IMR-90 (cell line): ENCODE data around the gene PRDM12. TPM values are rescaled to one million over a fixed set of nuclear protein-coding genes. Genes with fewer than 3 reads are reported as not detected.

Experiments
- ATAC-seq: fragments of 200-7000 bp; cut with Tn5 transposase; 2 replicates; pipeline ENCODE4 v1.9.1; 2020; ENCODE audit warnings: low read depth, mild to moderate bottlenecking, moderate library complexity
- BruUV-seq: library from RNA; stranded (reverse); fragments of 400-500 nt; replicated peaks from 2 replicates; lab custom pipeline; 2021; lab: Mats Ljungman, UMichigan
- CTCF ChIA-PET: fragments of 300-600 bp; formaldehyde crosslinking; extraction: SDS; loops from one replicate; lab custom pipeline; 2021; ENCODE audit warnings: antibody characterized with exemption; lab: Yijun Ruan, JAX
- POLR2A ChIA-PET: fragments of 300-600 bp; sonication (Branson Sonifier 250); formaldehyde crosslinking; loops from one replicate; lab custom pipeline; 2022; ENCODE audit warnings: antibody characterized with exemption; ENCODE audit not compliant: unreplicated experiment; lab: Charles Lee
- DNase-seq: peaks from one replicate; pipeline ENCODE4 v3.0.0; 2013
- H2AFZ ChIP-seq: replicated peaks from 2 replicates; pipeline ENCODE3; 2013; ENCODE audit warnings: low read length, mild to moderate bottlenecking; ENCODE audit not compliant: poor library complexity
- H2AK5ac ChIP-seq: 2 replicates; pipeline ENCODE4 v1.6.1; 2013; ENCODE audit warnings: low read depth, low read length, inconsistent platforms
- H2AK9ac ChIP-seq: replicated peaks from 2 replicates; pipeline ENCODE3; 2013; ENCODE audit warnings: mild to moderate bottlenecking, low read depth, low read length, moderate library complexity; ENCODE audit not compliant: poor library complexity
- H2BK120ac ChIP-seq: 2 replicates; pipeline ENCODE4 v1.6.1; 2013; ENCODE audit warnings: low read depth, low read length, inconsistent platforms
- H2BK15ac ChIP-seq: 3 replicates; pipeline ENCODE4 v1.6.1; 2013; ENCODE audit warnings: low read depth, low read length, inconsistent platforms
- H2BK20ac ChIP-seq: 2 replicates; pipeline ENCODE4 v1.6.1; 2013; ENCODE audit warnings: low read depth, mild to moderate bottlenecking, inconsistent platforms, low read length, moderate library complexity
- H2BK5ac ChIP-seq: 2 replicates; pipeline ENCODE4 v1.6.1; 2013; ENCODE audit warnings: mild to moderate bottlenecking, low read depth, low read length, inconsistent platforms; ENCODE audit not compliant: poor library complexity, severe bottlenecking
- H3K14ac ChIP-seq: replicated peaks from 2 replicates; pipeline ENCODE4 v1.6.1; 2013; ENCODE audit warnings: low read depth, low read length, inconsistent platforms
- H3K18ac ChIP-seq: 2 replicates; pipeline ENCODE4 v1.6.1; 2013; ENCODE audit warnings: low read depth, low read length, control low read depth
- H3K23ac ChIP-seq: 2 replicates; pipeline ENCODE4 v1.6.1; 2013; ENCODE audit warnings: low read depth, low read length, inconsistent platforms
- H3K27ac ChIP-seq: 2 replicates; pipeline ENCODE4 v1.5.1; 2013; ENCODE audit warnings: mild to moderate bottlenecking, control low read depth, low read length; ENCODE audit not compliant: insufficient read depth
- H3K27me3 ChIP-seq: 2 replicates; pipeline ENCODE4 v1.6.1; 2013; ENCODE audit warnings: low read length; ENCODE audit not compliant: control insufficient read depth, insufficient read depth
- H3K36me3 ChIP-seq: 2 replicates; pipeline ENCODE4 v1.6.1; 2013; ENCODE audit warnings: low read length, mixed read lengths; ENCODE audit not compliant: control insufficient read depth, insufficient read depth
- H3K4ac ChIP-seq: 2 replicates; pipeline ENCODE4 v1.6.1; 2013; ENCODE audit warnings: low read depth, low read length, inconsistent platforms
- H3K4me1 ChIP-seq: 2 replicates; pipeline ENCODE4 v1.6.1; 2013; ENCODE audit warnings: low read length, mixed read lengths; ENCODE audit not compliant: control insufficient read depth, insufficient read depth
- H3K4me2 ChIP-seq: 2 replicates; pipeline ENCODE4 v1.6.1; 2013; ENCODE audit warnings: low read depth, mild to moderate bottlenecking, control low read depth, low read length, moderate library complexity
- H3K4me3 ChIP-seq: 2 replicates; pipeline ENCODE4 v1.5.1; 2013; ENCODE audit warnings: low read depth, mild to moderate bottlenecking, control low read depth, low read length, moderate library complexity; ENCODE audit not compliant: insufficient read depth
- H3K56ac ChIP-seq: 2 replicates; pipeline ENCODE4 v1.6.1; 2013; ENCODE audit warnings: low read length, inconsistent platforms; ENCODE audit not compliant: insufficient read depth; ENCODE audit errors: extremely low read depth
- H3K79me1 ChIP-seq, 2 experiments: 2 replicates each; pipeline ENCODE4 v1.6.1; 2013; ENCODE audit warnings: low read length in 2 of 2, inconsistent platforms in 1 of 2, low read depth in 1 of 2
- H3K9ac ChIP-seq: 2 replicates; pipeline ENCODE4 v1.6.1; 2013; ENCODE audit warnings: low read depth, low read length, control low read depth
- H3K9me1 ChIP-seq: 2 replicates; pipeline ENCODE4 v1.6.1; 2013; ENCODE audit warnings: low read length, inconsistent platforms; ENCODE audit not compliant: insufficient read depth
- H3K9me3 ChIP-seq: 2 replicates; pipeline ENCODE4 v1.6.1; 2013; ENCODE audit warnings: low read length; ENCODE audit not compliant: control insufficient read depth, insufficient read depth
- H4K20me1 ChIP-seq: 2 replicates; pipeline ENCODE4 v1.6.1; 2013; ENCODE audit warnings: low read length, inconsistent platforms; ENCODE audit not compliant: insufficient read depth
- H4K5ac ChIP-seq: 2 replicates; pipeline ENCODE4 v1.6.1; 2013; ENCODE audit warnings: mild to moderate bottlenecking, low read depth, low read length, control low read depth
- H4K8ac ChIP-seq, 2 experiments: 2 replicates each; pipeline ENCODE4 v1.6.1; 2013; ENCODE audit warnings: low read depth in 2 of 2, low read length in 2 of 2, control low read depth in 1 of 2, inconsistent platforms in 1 of 2
- H4K91ac ChIP-seq: 2 replicates; pipeline ENCODE4 v1.6.1; 2013; ENCODE audit warnings: low read depth, low read length, inconsistent platforms; ENCODE audit not compliant: insufficient read depth
- CEBPB ChIP-seq: IDR thresholded peaks from 2 replicates; pipeline ENCODE4 v1.6.1; 2012; ENCODE audit warnings: low read depth, low read length, improper control_type of control experiment
- MAFK ChIP-seq: IDR thresholded peaks from 2 replicates; pipeline ENCODE4 v1.6.1; 2012; ENCODE audit warnings: low read depth, low read length, improper control_type of control experiment
- NFE2L2 ChIP-seq: fragments of 150-350 bp; IDR thresholded peaks from 2 replicates; pipeline ENCODE4 v1.6.1; 2016; ENCODE audit warnings: low read depth, mild to moderate bottlenecking, low read length
- POLR2A ChIP-seq: IDR thresholded peaks from 2 replicates; pipeline ENCODE4 v1.6.1; 2012; ENCODE audit warnings: mild to moderate bottlenecking, low read depth, low read length
- RAD21 ChIP-seq: IDR thresholded peaks from 2 replicates; pipeline ENCODE4 v1.6.1; 2012; ENCODE audit warnings: low read length, improper control_type of control experiment
- WGBS, 2 experiments: methylation state at CpG; one replicate each; pipeline versions ENCODE4 v1.1.5 to v1.1.7; 2013; ENCODE audit warnings: missing lambda C conversion rate in 2 of 2; ENCODE audit not compliant: insufficient read length in 1 of 2; ENCODE audit errors: extremely low coverage in 2 of 2; 5-methylcytosine and 5-hydroxymethylcytosine counted together
- dilution Hi-C: fragments of 300-500 bp; cut with HindIII; formaldehyde crosslinking; loops from one replicate; pipeline ENCODE4 v1.14.3; 2018; ENCODE audit warnings: low sequenced_read_pairs; ENCODE audit not compliant: unreplicated experiment
- in situ Hi-C: fragments of 300-500 bp; cut with MboI; formaldehyde crosslinking; loops from 3 replicates; pipeline ENCODE4 v1.14.3; 2019; ENCODE audit warnings: low sequenced_read_pairs, inconsistent platforms, mixed read lengths
- intact Hi-C: fragments of 100-400 bp; cut with micrococcal nuclease; formaldehyde crosslinking; loops from 2 replicates; pipeline ENCODE4 v1.10.0; 2022
- polyA plus RNA-seq, 3 experiments: library from polyadenylated mRNA; depleted of rRNA; stranded (reverse); fragments of >200 nt; gene quantifications; 2 replicates each; pipeline ENCODE4 v1.2.3, GENCODE V29; 2012; ENCODE audit warnings: low replicate concordance in 1 of 3
- total RNA-seq: library from RNA; depleted of rRNA; stranded (reverse); fragments of >200 nt; gene quantifications from 2 replicates; pipeline ENCODE4 v1.2.3, GENCODE V29; 2012

The PRDM12 gene
- total and polyA plus RNA-seq, 2 of the 4 experiments (the other 2 are of a cell fraction): not detected

DNA sequence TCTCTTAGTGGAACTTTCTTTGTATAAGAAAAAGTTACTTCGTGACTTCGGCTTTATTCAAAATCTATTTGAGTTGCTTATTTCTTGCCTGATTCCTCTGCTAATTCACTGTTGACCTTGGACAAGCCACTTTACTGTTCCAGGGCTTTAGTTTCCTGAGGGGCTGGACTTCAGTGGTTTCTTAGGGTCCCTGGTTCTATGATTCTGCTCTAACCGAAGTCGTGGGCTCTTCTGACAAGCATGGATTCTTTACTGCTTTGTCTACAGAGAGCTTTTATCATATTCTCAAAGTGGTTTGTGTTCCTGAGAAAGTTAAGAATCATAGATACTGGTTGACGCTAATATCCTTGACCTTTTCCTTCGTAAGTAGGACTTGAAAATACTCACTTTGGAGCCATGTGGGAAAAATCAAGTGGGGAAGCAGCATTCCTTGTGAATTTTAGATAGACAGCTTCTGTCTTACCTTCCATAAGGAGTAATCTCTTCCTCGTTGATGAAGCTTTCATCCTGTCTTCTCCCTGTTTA, 50.3 kb downstream of the PRDM12 start (continued):
- TF ChIP-seq CEBPB: no peak

DNA sequence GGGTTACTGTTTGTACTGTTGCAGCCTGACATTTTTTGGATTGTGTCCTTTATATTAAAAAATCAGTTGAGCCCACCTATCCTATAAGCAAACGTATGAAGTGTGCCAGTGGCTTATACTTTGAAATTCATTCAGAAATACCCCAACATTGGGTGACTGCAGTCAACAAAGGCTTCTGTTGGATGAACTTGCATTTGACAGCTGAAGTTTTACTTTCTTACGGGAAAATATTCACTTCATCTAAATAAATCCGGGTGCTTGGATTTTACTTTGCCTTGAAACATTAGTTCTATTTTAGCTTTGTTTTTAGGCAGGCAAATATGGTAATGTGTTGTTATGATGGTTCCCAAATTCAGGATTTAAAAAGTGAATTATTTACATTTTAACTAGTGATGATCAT, 50.9 kb downstream of the PRDM12 start:
- Histone ChIP-seq H3K18ac (no peak overlapping the region), H2AK5ac (no peak overlapping the region), H3K9me3 (no peaks in the 10 kb centered on the region), H3K36me3 (no peaks in the 10 kb centered on the region), H4K91ac (no peak overlapping the region), H3K4ac (no peak overlapping the region), H4K8ac (no peak overlapping the region), H4K5ac (no peak overlapping the region), H3K27ac (no peak overlapping the region), H3K4me2 (peak overlapping the region; percentile 99), H2AK9ac (no peak overlapping the region), H3K27me3 (no peaks in the 10 kb centered on the region), H3K79me1 (peaks cover 4 to 68% of the 10 kb centered on the region in 2 experiments; a peak in 2 of 4 replicates), H2BK20ac (no peak overlapping the region), H2BK120ac (no peak overlapping the region), H2BK15ac (no peak overlapping the region), H2AFZ (no peak overlapping the region), H3K4me1 (peaks cover 2% of the 10 kb centered on the region; the same call in 1 of the 2 replicates), H3K4me3 (peak overlapping the region; percentile 60), H2BK5ac (peak overlapping the region; percentile 93), H3K56ac (0 out of 2 replicates have a peak overlapping the region, but pooled peaks have one; percentile 28), H3K9ac (peak overlapping the region; percentile 68; the same call in 1 of the 2 replicates), H3K14ac (no peak overlapping the region; the same call in 1 of the 2 replicates), H4K20me1 (peaks cover 40% of the 10 kb centered on the region), H3K23ac (peak overlapping the region; percentile 81; the same call in 1 of the 2 replicates), H3K9me1 (0 out of 2 replicates have a peak, but pooled peaks cover 3% of the 10 kb centered on the region)
- ATAC-seq: no peak
- CTCF ChIA-PET: interaction anchor here (0.9 to 1.6 kb wide), 4 partner anchors 16 to 331 kb away, joined by 3 to 9 read pairs (median 4); no protein-coding TSS in a partner anchor
- dilution Hi-C loops: no loop called here
- intact Hi-C loops: loop anchor here (2.0 kb wide), 2 partner anchors 122 to 146 kb away; no protein-coding TSS in a partner anchor
- POLR2A ChIA-PET: no interaction called here
- TF ChIP-seq CEBPB (no peak), NFE2L2 (no peak), RAD21 (no peak), MAFK (no peak), POLR2A (peak; percentile 57; the same call in 1 of the 2 replicates)
- WGBS, 2 experiments: no CpG with 5 or more reads among the region's 3 CpGs
- no peak for DNase-seq
- no TSS peak for BruUV-seq
- in situ Hi-C loops: no loop called here
